Nephron (organoid): ENCODE results near the gene ASTN1.

Experiments used
- H3K27ac Mint-ChIP-seq, 3 experiments: 2 replicates each; pipeline ENCODE4 v1.8.0; 2020; ENCODE audit warnings: mixed read lengths in 3 of 3, mild to moderate bottlenecking in 2 of 3, moderate library complexity in 1 of 3
- H3K27me3 Mint-ChIP-seq: 2 replicates; pipeline ENCODE4 v1.8.0; 2021; ENCODE audit warnings: low read depth, mild to moderate bottlenecking, moderate library complexity, mixed read lengths
- H3K36me3 Mint-ChIP-seq: 2 replicates; pipeline ENCODE4 v1.8.0; 2020; ENCODE audit warnings: low read depth, mixed read lengths
- H3K4me1 Mint-ChIP-seq: 2 replicates; pipeline ENCODE4 v1.8.0; 2020; ENCODE audit warnings: mixed read lengths
- H3K4me3 Mint-ChIP-seq, 3 experiments: 2 replicates each; pipeline ENCODE4 v1.8.0; 2020; ENCODE audit warnings: mild to moderate bottlenecking in 3 of 3, mixed read lengths in 3 of 3, moderate library complexity in 2 of 3
- H3K9me3 Mint-ChIP-seq: 2 replicates; pipeline ENCODE4 v1.8.0; 2020; ENCODE audit warnings: mixed read lengths
- CTCF ChIP-seq, 3 experiments: fragments of 200-600 bp; sonication (generic); IDR thresholded peaks; one replicate each; pipeline ENCODE4 v1.5.0; 2021; ENCODE audit warnings: antibody characterized with exemption in 3 of 3; ENCODE audit not compliant: unreplicated experiment in 3 of 3

The ASTN1 gene

GRCh38 chr1:176993587-176993986 lies 170.9 kb downstream of the ASTN1 start:
- no peak overlapping the region for H3K4me3 Mint-ChIP-seq
- H3K36me3 Mint-ChIP-seq: no peaks in the 10 kb centered on the region
- H3K27me3 Mint-ChIP-seq: no peaks in the 10 kb centered on the region
- no peaks in the 10 kb centered on the region for H3K9me3 Mint-ChIP-seq
- TF ChIP-seq CTCF (IDR thresholded peaks at IDR 0.05; ENCODE audit: unreplicated experiment in 3 of 3): no peak
- peaks cover 43% of the 10 kb centered on the region for H3K4me1 Mint-ChIP-seq
- H3K27ac Mint-ChIP-seq: no peak overlapping the region

GRCh38 chr1:176989754-176990153 lies 174.8 kb downstream of the ASTN1 start:
- peaks cover 37% of the 10 kb centered on the region for H3K4me1 Mint-ChIP-seq
- TF ChIP-seq CTCF (IDR thresholded peaks at IDR 0.05; ENCODE audit: unreplicated experiment in 3 of 3): no peak
- H3K27ac Mint-ChIP-seq: peak overlapping the region in 2 of 3 experiments; percentile 54 to 81
- H3K9me3 Mint-ChIP-seq: no peaks in the 10 kb centered on the region
- no peaks in the 10 kb centered on the region for H3K36me3 Mint-ChIP-seq
- H3K4me3 Mint-ChIP-seq: no peak overlapping the region
- H3K27me3 Mint-ChIP-seq: peaks cover 7% of the 10 kb centered on the region

GRCh38 chr1:176989023-176989422 lies 175.5 kb downstream of the ASTN1 start:
- peaks cover 37% of the 10 kb centered on the region for H3K4me1 Mint-ChIP-seq
- H3K27me3 Mint-ChIP-seq: peaks cover 7% of the 10 kb centered on the region
- no peak overlapping the region for H3K4me3 Mint-ChIP-seq
- no peaks in the 10 kb centered on the region for H3K36me3 Mint-ChIP-seq
- H3K27ac Mint-ChIP-seq: peak overlapping the region in 1 of 3 experiments; percentile 81
- no peak for TF ChIP-seq CTCF (IDR thresholded peaks at IDR 0.05; ENCODE audit: unreplicated experiment in 3 of 3)
- H3K9me3 Mint-ChIP-seq: no peaks in the 10 kb centered on the region

GRCh38 chr1:176987016-176987415 lies 177.5 kb downstream of the ASTN1 start:
- H3K36me3 Mint-ChIP-seq: no peaks in the 10 kb centered on the region
- no peak for TF ChIP-seq CTCF (IDR thresholded peaks at IDR 0.05; ENCODE audit: unreplicated experiment in 3 of 3)
- H3K27me3 Mint-ChIP-seq: peaks cover 7% of the 10 kb centered on the region
- no peak overlapping the region for H3K4me3 Mint-ChIP-seq
- H3K9me3 Mint-ChIP-seq: no peaks in the 10 kb centered on the region
- H3K27ac Mint-ChIP-seq: no peak overlapping the region
- peaks cover 37% of the 10 kb centered on the region for H3K4me1 Mint-ChIP-seq

- Mint-ChIP-seq H3K9me3 (no peaks in the 10 kb centered on the region), H3K4me3 (no peak overlapping the region), H3K27me3 (peaks cover 7% of the 10 kb centered on the region), H3K27ac (no peak overlapping the region), H3K36me3 (no peaks in the 10 kb centered on the region), H3K4me1 (peaks cover 15% of the 10 kb centered on the region)
- no peak for TF ChIP-seq CTCF (IDR thresholded peaks at IDR 0.05; ENCODE audit: unreplicated experiment in 3 of 3)
Measured at GRCh38 chr1:176983731-176984130, 180.8 kb downstream of the ASTN1 start.

GRCh38 chr1:176976771-176977170 lies 187.7 kb downstream of the ASTN1 start:
- H3K36me3 Mint-ChIP-seq: no peaks in the 10 kb centered on the region
- H3K4me3 Mint-ChIP-seq: no peak overlapping the region
- TF ChIP-seq CTCF (IDR thresholded peaks at IDR 0.05; ENCODE audit: unreplicated experiment in 3 of 3): no peak
- peaks cover 5% of the 10 kb centered on the region for H3K4me1 Mint-ChIP-seq
- no peaks in the 10 kb centered on the region for H3K9me3 Mint-ChIP-seq
- no peak overlapping the region for H3K27ac Mint-ChIP-seq
- no peaks in the 10 kb centered on the region for H3K27me3 Mint-ChIP-seq
